H1 (cell line): ENCODE results near the gene DPY19L3. TPM values are rescaled to one million over a fixed set of nuclear protein-coding genes. Genes with fewer than 3 reads are reported as not detected.

ENCODE experiments used
- CTCF ChIA-PET: fragments of 300-600 bp; sonication (Branson Sonifier 250); formaldehyde crosslinking; loops from one replicate; lab custom pipeline; 2021; ENCODE audit not compliant: partially characterized antibody; lab: Charles Lee
- POLR2A ChIA-PET: fragments of 300-600 bp; sonication (Branson Sonifier 250); formaldehyde crosslinking; loops from one replicate; lab custom pipeline; 2021; ENCODE audit warnings: inconsistent platforms; ENCODE audit not compliant: partially characterized antibody; lab: Charles Lee
- DNase-seq, 2 experiments: peaks; one replicate each; pipeline versions ENCODE4 v3.0.0 to v3.0.0-alpha.2; 2010 to 2022; ENCODE audit warnings: low spot score in 2 of 2, low read depth in 1 of 2, mixed read lengths in 1 of 2
- FAIRE-seq: peaks from 2 replicates; lab custom pipeline; 2011; peaks lifted over from hg19 to GRCh38; lab: Jason Lieb, UNC
- H2AFZ ChIP-seq: 2 replicates; pipeline ENCODE4 v1.8.1; 2012; ENCODE audit warnings: low read length, inconsistent platforms
- H2AK5ac ChIP-seq: 2 replicates; pipeline ENCODE4 v1.6.1; 2013; ENCODE audit warnings: low read depth, low read length
- H2BK120ac ChIP-seq: replicated peaks from 2 replicates; pipeline ENCODE3; 2013; ENCODE audit warnings: low read depth, low read length, inconsistent platforms
- H2BK12ac ChIP-seq: 2 replicates; pipeline ENCODE4 v1.6.1; 2013; ENCODE audit warnings: low read depth, low read length
- H2BK15ac ChIP-seq: 2 replicates; pipeline ENCODE4 v1.6.1; 2013; ENCODE audit warnings: low read length
- H2BK20ac ChIP-seq: 2 replicates; pipeline ENCODE4 v1.6.1; 2013; ENCODE audit warnings: low read length
- H2BK5ac ChIP-seq: 2 replicates; pipeline ENCODE4 v1.6.1; 2013; ENCODE audit warnings: low read depth, low read length
- H3K14ac ChIP-seq: 2 replicates; pipeline ENCODE4 v1.6.1; 2013; ENCODE audit warnings: inconsistent platforms; ENCODE audit not compliant: insufficient read length
- H3K18ac ChIP-seq: 2 replicates; pipeline ENCODE4 v1.6.1; 2013; ENCODE audit warnings: low read length; ENCODE audit errors: extremely low read depth
- H3K23ac ChIP-seq: 2 replicates; pipeline ENCODE4 v1.6.1; 2013; ENCODE audit warnings: inconsistent platforms; ENCODE audit not compliant: insufficient read length
- H3K23me2 ChIP-seq: 2 replicates; pipeline ENCODE4 v1.6.1; 2013; ENCODE audit warnings: low read depth, low read length
- H3K27ac ChIP-seq: 2 replicates; pipeline ENCODE4 v1.6.1; 2011; ENCODE audit warnings: low read depth, low read length, inconsistent platforms
- H3K27me3 ChIP-seq, 4 experiments: replicated peaks in 1 of 4; 1 replicate in 1 of 4; 2 replicates in 3 of 4; pipeline versions ENCODE4 v1.6.1 to v1.8.1; 2011 to 2013; ENCODE audit warnings: low read length in 3 of 4, mild to moderate bottlenecking in 3 of 4, inconsistent platforms in 2 of 4, mixed read lengths in 2 of 4, moderate library complexity in 1 of 4; ENCODE audit not compliant: control insufficient read depth in 3 of 4, insufficient read depth in 3 of 4; ENCODE audit errors: extremely low read depth in 1 of 4
- H3K36me3 ChIP-seq, 4 experiments: 2 replicates each; pipeline versions ENCODE4 v1.6.1 to v1.8.1; 2011 to 2013; ENCODE audit warnings: mild to moderate bottlenecking in 4 of 4, low read length in 3 of 4, moderate library complexity in 2 of 4, control low read depth in 1 of 4, inconsistent platforms in 1 of 4; ENCODE audit not compliant: insufficient read depth in 4 of 4, control insufficient read depth in 2 of 4
- H3K4ac ChIP-seq: replicated peaks from 2 replicates; pipeline ENCODE3; 2013; ENCODE audit warnings: low read length, low read depth, mixed read lengths, inconsistent platforms; ENCODE audit not compliant: insufficient read length
- H3K4me1 ChIP-seq, 4 experiments: replicated peaks in 1 of 4; 1 replicate in 1 of 4; 2 replicates in 3 of 4; pipeline versions ENCODE4 v1.6.1 to v1.8.1; 2011 to 2013; ENCODE audit warnings: low read length in 3 of 4, inconsistent platforms in 2 of 4, mixed read lengths in 1 of 4; ENCODE audit not compliant: insufficient read depth in 4 of 4, control insufficient read depth in 3 of 4
- H3K4me2 ChIP-seq, 2 experiments: 2 replicates each; pipeline versions ENCODE4 v1.6.1 to v1.8.1; 2011 to 2013; ENCODE audit warnings: low read depth in 2 of 2, low read length in 2 of 2, control low read depth in 1 of 2, inconsistent platforms in 1 of 2, mild to moderate bottlenecking in 1 of 2; ENCODE audit not compliant: insufficient read depth in 1 of 2
- H3K4me3 ChIP-seq, 4 experiments: fragments of 200-600, 300-600 bp in 1 of 4; sonication (generic), shearing (Covaris generic), sonication (Bioruptor Twin) in 1 of 4; 2 replicates each; pipeline versions ENCODE4 v1.5.1 to v1.8.1; 2011 to 2016; ENCODE audit warnings: low read length in 4 of 4, low read depth in 3 of 4, control low read depth in 2 of 4, inconsistent platforms in 2 of 4, mild to moderate bottlenecking in 2 of 4, mixed read lengths in 1 of 4, moderate library complexity in 1 of 4; ENCODE audit not compliant: insufficient read depth in 2 of 4; ENCODE audit errors: extremely low read depth in 1 of 4
- H3K56ac ChIP-seq: replicated peaks from 2 replicates; pipeline ENCODE3; 2013; ENCODE audit warnings: low read depth, mild to moderate bottlenecking, mixed read lengths, low read length, inconsistent platforms; ENCODE audit not compliant: insufficient read length
- H3K79me1 ChIP-seq: 2 replicates; pipeline ENCODE4 v1.6.1; 2013; ENCODE audit warnings: low read depth, low read length, control low read depth
- H3K79me2 ChIP-seq, 2 experiments: 2 replicates each; pipeline versions ENCODE4 v1.6.1 to v1.8.1; 2012 to 2013; ENCODE audit warnings: low read length in 2 of 2, mild to moderate bottlenecking in 2 of 2, inconsistent platforms in 1 of 2; ENCODE audit not compliant: insufficient read depth in 2 of 2, control insufficient read depth in 1 of 2
- H3K9ac ChIP-seq, 4 experiments: replicated peaks in 1 of 4; 1 replicate in 1 of 4; 2 replicates in 3 of 4; pipeline versions ENCODE4 v1.6.1 to v1.8.1; 2011 to 2013; ENCODE audit warnings: low read depth in 3 of 4, low read length in 3 of 4, control low read depth in 2 of 4, mild to moderate bottlenecking in 2 of 4, moderate library complexity in 2 of 4, inconsistent platforms in 1 of 4; ENCODE audit errors: extremely low read depth in 1 of 4
- H3K9me3 ChIP-seq, 2 experiments: 2 replicates each; pipeline versions ENCODE4 v1.6.1 to v1.8.1; 2012 to 2013; ENCODE audit warnings: mild to moderate bottlenecking in 2 of 2, moderate library complexity in 2 of 2, control low read depth in 1 of 2, inconsistent platforms in 1 of 2, low read depth in 1 of 2, low read length in 1 of 2, mixed read lengths in 1 of 2; ENCODE audit not compliant: insufficient read depth in 2 of 2
- H4K20me1 ChIP-seq, 2 experiments: replicated peaks in 1 of 2; 2 replicates each; pipeline versions ENCODE3 to v1.8.1; 2011 to 2013; ENCODE audit warnings: inconsistent platforms in 2 of 2, low read length in 2 of 2, mild to moderate bottlenecking in 1 of 2; ENCODE audit not compliant: insufficient read depth in 2 of 2, control insufficient read depth in 1 of 2
- H4K5ac ChIP-seq: 2 replicates; pipeline ENCODE4 v1.6.1; 2013; ENCODE audit warnings: low read length, low read depth, mixed read lengths, inconsistent platforms; ENCODE audit not compliant: insufficient read length
- H4K8ac ChIP-seq: 2 replicates; pipeline ENCODE4 v1.8.0; 2013; ENCODE audit warnings: mild to moderate bottlenecking, moderate library complexity, low read length, inconsistent platforms; ENCODE audit not compliant: insufficient read depth; ENCODE audit errors: extremely low read depth
- H4K91ac ChIP-seq: replicated peaks from 2 replicates; pipeline ENCODE3; 2013; ENCODE audit warnings: low read length, mixed read lengths, inconsistent platforms; ENCODE audit not compliant: insufficient read length
- BACH1 ChIP-seq: IDR thresholded peaks from 2 replicates; pipeline ENCODE4 v1.6.1; 2012; ENCODE audit warnings: low read length, improper control_type of control experiment
- BCL11A ChIP-seq, 2 experiments: IDR thresholded peaks; one replicate each; pipeline ENCODE4 v1.6.1; 2011; ENCODE audit warnings: low read depth in 2 of 2, low read length in 2 of 2, mild to moderate bottlenecking in 2 of 2
- CBX5 ChIP-seq: fragments of 300-800, 300-1000 bp; sonication (generic); IDR thresholded peaks from 2 replicates; pipeline ENCODE4 v1.7.1; 2016; ENCODE audit warnings: antibody characterized with exemption, low read length, low read depth
- CTBP2 ChIP-seq: IDR thresholded peaks from 2 replicates; pipeline ENCODE4 v1.7.0; 2011; ENCODE audit warnings: borderline replicate concordance, mild to moderate bottlenecking, moderate library complexity, mixed read lengths, low read length; ENCODE audit not compliant: insufficient read depth, insufficient read length
- EGR1 ChIP-seq: IDR thresholded peaks from 2 replicates; pipeline ENCODE4 v1.6.1; 2011; ENCODE audit warnings: low read depth, low read length, borderline replicate concordance
- EP300 ChIP-seq, 2 experiments: IDR thresholded peaks; 1 replicate in 1 of 2; 2 replicates in 1 of 2; pipeline ENCODE4 v1.6.1; 2011 to 2012; ENCODE audit warnings: low read depth in 2 of 2, low read length in 2 of 2, mild to moderate bottlenecking in 2 of 2, borderline replicate concordance in 1 of 2, inconsistent platforms in 1 of 2, moderate library complexity in 1 of 2
- GABPA ChIP-seq: IDR thresholded peaks from 2 replicates; pipeline ENCODE4 v1.6.1; 2011; ENCODE audit warnings: mild to moderate bottlenecking, low read length, moderate library complexity, borderline replicate concordance; ENCODE audit not compliant: insufficient read depth
- JUN ChIP-seq: IDR thresholded peaks from 2 replicates; pipeline ENCODE4 v1.6.1; 2011; ENCODE audit warnings: low read depth, mild to moderate bottlenecking, improper control_type of control experiment, low read length
- KDM5A ChIP-seq: fragments of 200-600 bp; IDR thresholded peaks from 2 replicates; pipeline ENCODE4 v1.7.1; 2012; ENCODE audit warnings: mild to moderate bottlenecking, low read length, inconsistent platforms, mixed read lengths
- PHF8 ChIP-seq: fragments of 200-600 bp; sonication (generic); conservative IDR thresholded peaks from 2 replicates; pipeline ENCODE4 v1.7.1; 2012; ENCODE audit warnings: low read depth, mild to moderate bottlenecking, inconsistent platforms, low read length, moderate library complexity
- RBBP5 ChIP-seq: IDR thresholded peaks from 2 replicates; pipeline ENCODE4 v1.7.1; 2012; ENCODE audit warnings: low read depth, mild to moderate bottlenecking, inconsistent platforms, low read length, moderate library complexity, borderline replicate concordance
- WGBS, 2 experiments: shearing (Covaris generic) in 1 of 2; methylation state at CpG; one replicate each; pipeline versions ENCODE4 v1.1.6 to v1.1.7; 2013 to 2015; ENCODE audit warnings: low lambda C conversion rate in 2 of 2, mixed read lengths in 2 of 2, inconsistent platforms in 1 of 2, low coverage in 1 of 2, missing lambda C conversion rate in 1 of 2; ENCODE audit not compliant: insufficient replicate concordance in 2 of 2, insufficient coverage in 1 of 2, insufficient read length in 1 of 2; ENCODE audit errors: extremely low coverage in 1 of 2, missing lambda C conversion rate in 1 of 2; 5-methylcytosine and 5-hydroxymethylcytosine counted together
- polyA plus RNA-seq, 7 experiments: library from polyadenylated mRNA; depleted of rRNA in 3 of 7; stranded (reverse) in 5 of 7; unstranded in 2 of 7; fragments of >200 nt in 5 of 7; fragments of 200-250 nt in 2 of 7; gene quantifications; 1 replicate in 5 of 7; 2 replicates in 1 of 7; 4 replicates in 1 of 7; pipeline versions ENCODE4 v1.2.1 to v1.2.3, GENCODE V29; 2011 to 2013; ENCODE audit warnings: missing spikeins in 2 of 7, mixed read lengths in 2 of 7
- total RNA-seq: library from RNA; stranded (reverse); fragmentation: NEBNext Ultra II Directional; extraction: Animal tissue kit (Norgen Biotek cat#: 25700); gene quantifications from 2 replicates; pipeline ENCODE4 v1.2.1, GENCODE V29; 2021

DPY19L3 gene
- total and polyA plus RNA-seq, 2 of the 8 experiments (the other 6 are each of a cell fraction or from before 2014, with no cell fraction given): 35.3 to 60.2 TPM

- FAIRE-seq (no peak), DNase-seq (no peak)
- Histone ChIP-seq H3K18ac (no peak overlapping the region), H3K4me3 (no peak overlapping the region), H3K9me3 (no peaks in the 10 kb centered on the region), H3K27me3 (no peaks in the 10 kb centered on the region), H4K5ac (no peak overlapping the region), H3K9ac (no peak overlapping the region), H4K8ac (peak overlapping the region; percentile 41), H3K4me2 (no peak overlapping the region), H3K27ac (no peak overlapping the region), H3K14ac (no peak overlapping the region), H2AFZ (no peak overlapping the region), H4K91ac (no peak overlapping the region), H2BK20ac (no peak overlapping the region), H3K23ac (no peak overlapping the region), H3K79me1 (no peaks in the 10 kb centered on the region), H3K4me1 (no peaks in the 10 kb centered on the region), H3K23me2 (no peaks in the 10 kb centered on the region), H2BK120ac (no peak overlapping the region), H3K36me3 (no peaks in the 10 kb centered on the region), H3K56ac (no peak overlapping the region), H4K20me1 (no peaks in the 10 kb centered on the region), H2BK12ac (no peak overlapping the region), H3K4ac (no peak overlapping the region), H2BK5ac (no peak overlapping the region), H2AK5ac (no peak overlapping the region), H3K79me2 (no peaks in the 10 kb centered on the region), H2BK15ac (no peak overlapping the region)
- ChIA-PET POLR2A (no interaction called here), CTCF (interaction anchor here (1.0 to 1.1 kb wide), 3 partner anchors 11 to 70 kb away, joined by 3 to 5 read pairs (median 4); no protein-coding TSS in a partner anchor)
- 70% methylated on average over 6 of the region's 6 CpGs; no CpG with 5 or more reads in 1 of the 2 experiments for WGBS, 2 experiments
- no peak for TF ChIP-seq KDM5A
- no peak for TF ChIP-seq BCL11A (IDR thresholded peaks at IDR 0.05; ENCODE audit: low read depth in 2 of 2, low read length in 2 of 2)
- no peak for TF ChIP-seq RBBP5
- no peak for TF ChIP-seq BACH1
- TF ChIP-seq GABPA: no peak
- no peak for TF ChIP-seq PHF8
- no peak for TF ChIP-seq CTBP2
- no peak for TF ChIP-seq EGR1
- TF ChIP-seq JUN: no peak
- TF ChIP-seq CBX5: no peak
- TF ChIP-seq EP300 (IDR thresholded peaks at IDR 0.05; ENCODE audit: borderline replicate concordance in 1 of 2, low read depth in 2 of 2, low read length in 2 of 2): no peak
These were observed 93.2 kb downstream of the DPY19L3 start for GRCh38 chr19:32498648-32499200.
